Measurements from ENCODE around the gene PON3.

Gene PON3

GRCh38 chr7:95433952-95434556 lies 37.9 kb upstream of the PON3 start:
- Histone ChIP-seq H3K27me3 (no peaks in the 10 kb centered on the region), H3K27ac (peak overlapping the region; percentile 83 to 97 (median 91); a peak in 21 of 22 replicates), H3K4me2 (peak overlapping the region; percentile 50 to 86 (median 79)), H3K4me1 (peaks cover 24 to 41% (median 30%) of the 10 kb centered on the region in 10 experiments), H4K20me1 (no peaks in the 10 kb centered on the region), H3K36me3 (peaks cover 0 to 18% (median 4%) of the 10 kb centered on the region in 11 experiments; a peak in 5 of 22 replicates), H3K9me3 (replicated peaks in 1 of 11) (peaks cover 0 to 6% (median 3%) of the 10 kb centered on the region in 11 experiments; a peak in 7 of 22 replicates), H3K4me3 (peak overlapping the region; percentile 62 to 83 (median 74)), H3K9ac (peak overlapping the region; percentile 84 to 95 (median 93))
- TF ChIP-seq Cebpa-rat (IDR thresholded peaks at IDR 0.05): no peak

- H3K9ac ChIP-seq: no peak overlapping the region
- H3K36me3 ChIP-seq: peaks cover 0 to 18% (median 4%) of the 10 kb centered on the region in 11 experiments; a peak in 5 of 22 replicates
- no peak overlapping the region for H3K27ac ChIP-seq
- H3K27me3 ChIP-seq: no peaks in the 10 kb centered on the region
- H3K9me3 ChIP-seq (replicated peaks in 1 of 11): peaks cover 0 to 6% (median 3%) of the 10 kb centered on the region in 11 experiments; a peak in 7 of 22 replicates
- peak overlapping the region in 9 of 11 experiments; percentile 50 to 86 (median 81); a peak in 16 of 22 replicates for H3K4me2 ChIP-seq
- H3K4me3 ChIP-seq: no peak overlapping the region
- H3K4me1 ChIP-seq: peaks cover 24 to 41% (median 30%) of the 10 kb centered on the region in 10 experiments
- no peak for TF ChIP-seq Cebpa-rat (IDR thresholded peaks at IDR 0.05)
- H4K20me1 ChIP-seq: no peaks in the 10 kb centered on the region
Measured at GRCh38 chr7:95433129-95433528, 37.0 kb upstream of the PON3 start.

GRCh38 chr7:95432606-95433005 lies 36.4 kb upstream of the PON3 start:
- Histone ChIP-seq H3K27me3 (no peaks in the 10 kb centered on the region), H3K9me3 (replicated peaks in 1 of 11) (peaks cover 0 to 6% (median 3%) of the 10 kb centered on the region in 11 experiments; a peak in 7 of 22 replicates), H3K4me2 (peak overlapping the region in 4 of 11 experiments; percentile 32 to 86 (median 82); a peak in 7 of 22 replicates), H3K36me3 (peaks cover 0 to 18% (median 4%) of the 10 kb centered on the region in 11 experiments; a peak in 5 of 22 replicates), H3K9ac (no peak overlapping the region), H3K4me1 (peaks cover 24 to 41% (median 30%) of the 10 kb centered on the region in 10 experiments), H3K4me3 (no peak overlapping the region), H3K27ac (no peak overlapping the region), H4K20me1 (no peaks in the 10 kb centered on the region)
- TF ChIP-seq Cebpa-rat (IDR thresholded peaks at IDR 0.05): no peak

DNA sequence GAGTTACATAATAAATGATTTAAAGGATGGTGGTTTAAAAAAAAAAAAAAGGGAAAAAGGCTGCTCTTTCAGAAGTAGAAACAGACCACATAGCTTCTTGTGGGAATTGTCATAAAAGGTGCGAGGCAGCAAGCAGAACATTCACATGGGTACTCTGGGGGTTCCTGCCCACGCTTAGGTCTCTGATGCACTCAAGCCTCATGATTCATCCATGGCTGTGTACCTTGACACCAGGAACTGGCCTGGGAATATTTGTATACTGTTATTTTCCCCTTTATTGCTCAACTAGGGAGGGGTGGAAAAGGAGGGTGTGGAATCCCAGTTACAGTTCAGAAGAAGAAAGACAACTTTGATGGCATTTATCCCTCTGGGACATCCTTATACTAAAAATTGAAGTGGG lies 34.7 kb upstream of the PON3 start:
- Histone ChIP-seq H3K4me1 (peaks cover 15 to 34% (median 26%) of the 10 kb centered on the region in 10 experiments), H3K4me2 (0 out of 22 replicates have a peak overlapping the region, but pooled peaks of 1 of the 11 experiments have one; percentile 20), H3K27me3 (no peaks in the 10 kb centered on the region), H4K20me1 (0 out of 22 replicates have a peak, but pooled peaks cover 0 to 4% (median 0%) of the 10 kb centered on the region in 11 experiments), H3K4me3 (no peak overlapping the region), H3K27ac (no peak overlapping the region), H3K9me3 (replicated peaks in 1 of 11) (peaks cover 0 to 6% (median 3%) of the 10 kb centered on the region in 11 experiments; a peak in 7 of 22 replicates), H3K36me3 (peaks cover 0 to 23% (median 6%) of the 10 kb centered on the region in 11 experiments; a peak in 7 of 22 replicates), H3K9ac (no peak overlapping the region)
- no peak for TF ChIP-seq Cebpa-rat (IDR thresholded peaks at IDR 0.05)

DNA sequence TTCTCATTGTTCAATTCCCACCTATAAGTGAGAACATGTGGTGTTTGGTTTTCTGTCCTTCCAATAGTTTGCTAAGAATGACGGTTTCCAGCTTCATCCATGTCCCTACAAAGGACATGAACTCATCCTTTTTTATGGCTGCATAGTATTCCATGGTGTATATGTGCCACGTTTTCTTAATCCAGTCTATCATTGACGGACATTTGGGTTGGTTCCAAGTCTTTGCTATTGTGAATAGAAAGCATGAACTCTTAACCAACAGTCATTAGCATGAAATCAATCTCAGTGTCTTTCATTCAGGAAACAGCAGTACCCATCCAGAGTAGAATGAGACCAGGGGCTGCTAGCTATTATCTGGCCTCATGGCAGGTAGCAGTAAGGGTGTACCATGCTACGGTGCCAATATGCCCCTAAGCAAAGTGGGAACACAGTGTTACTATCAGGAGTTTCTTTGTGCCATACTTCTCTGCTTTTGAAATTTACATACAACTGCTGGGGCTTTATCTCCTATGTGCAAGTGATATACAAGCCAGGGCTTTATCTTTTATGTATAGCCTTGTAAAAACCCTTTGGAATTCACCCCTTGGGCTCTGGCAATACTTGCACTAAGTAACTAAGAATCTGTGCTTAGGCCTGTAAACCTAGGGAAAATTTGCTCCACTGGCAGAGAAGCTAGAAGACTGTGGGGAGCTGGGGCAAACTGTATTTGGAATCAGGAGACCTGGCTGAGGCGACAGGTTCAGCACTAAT lies 33.2 kb upstream of the PON3 start:
- no peak for TF ChIP-seq Cebpa-rat (IDR thresholded peaks at IDR 0.05)
- peaks cover 0 to 8% (median 3%) of the 10 kb centered on the region in 11 experiments; a peak in 9 of 22 replicates for H3K9me3 ChIP-seq (replicated peaks in 1 of 11)
- H3K27me3 ChIP-seq: no peaks in the 10 kb centered on the region
- no peak overlapping the region for H3K27ac ChIP-seq
- H3K4me1 ChIP-seq: peaks cover 7 to 26% (median 18%) of the 10 kb centered on the region in 10 experiments; a peak in 19 of 20 replicates
- H3K4me3 ChIP-seq: no peak overlapping the region
- H3K4me2 ChIP-seq: no peak overlapping the region
- H3K9ac ChIP-seq: no peak overlapping the region
- peaks cover 0 to 23% (median 6%) of the 10 kb centered on the region in 11 experiments; a peak in 11 of 22 replicates for H3K36me3 ChIP-seq
- 0 out of 22 replicates have a peak, but pooled peaks cover 0 to 4% (median 0%) of the 10 kb centered on the region in 11 experiments for H4K20me1 ChIP-seq

DNA sequence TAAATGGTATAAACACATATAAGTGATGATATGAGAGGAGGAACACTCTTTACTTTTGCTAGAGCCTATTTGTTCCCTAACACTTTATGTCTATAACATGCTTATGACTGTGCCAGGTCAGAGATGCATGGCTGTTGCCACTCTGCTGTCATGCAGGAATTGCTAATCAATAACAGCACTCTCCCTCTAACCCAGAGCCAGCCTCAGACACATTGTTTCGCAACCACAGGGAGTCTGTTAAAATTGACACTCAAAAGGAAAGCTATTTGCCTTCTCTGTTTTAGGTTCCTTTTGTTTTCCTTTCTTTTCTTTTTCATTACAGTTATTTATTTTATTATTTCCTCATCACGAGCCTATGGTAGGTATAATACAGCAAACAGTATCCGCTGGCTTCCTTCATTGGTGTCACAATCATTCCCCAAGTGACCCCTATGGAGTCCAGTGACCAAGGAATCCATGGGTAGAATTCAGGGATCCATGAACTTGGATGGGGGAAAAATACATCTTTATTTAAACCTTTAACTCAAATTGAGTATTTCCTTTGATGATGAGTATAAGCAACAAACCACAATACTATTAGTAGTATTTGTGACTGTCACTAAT lies 31.8 kb upstream of the PON3 start:
- Histone ChIP-seq H3K27me3 (no peaks in the 10 kb centered on the region), H3K9me3 (replicated peaks in 1 of 11) (peaks cover 9 to 20% (median 17%) of the 10 kb centered on the region in 11 experiments), H3K9ac (no peak overlapping the region), H4K20me1 (0 out of 22 replicates have a peak, but pooled peaks cover 0 to 4% (median 0%) of the 10 kb centered on the region in 11 experiments), H3K27ac (no peak overlapping the region), H3K4me2 (no peak overlapping the region), H3K4me3 (no peak overlapping the region), H3K4me1 (peaks cover 0 to 13% (median 8%) of the 10 kb centered on the region in 10 experiments; a peak in 12 of 20 replicates), H3K36me3 (peaks cover 13 to 37% (median 19%) of the 10 kb centered on the region in 11 experiments)
- peak in 3 of 11 experiments; percentile 22 to 61 (median 55); a peak in 2 of 22 replicates for TF ChIP-seq Cebpa-rat (IDR thresholded peaks at IDR 0.05)

- H3K36me3 ChIP-seq: peaks cover 16 to 41% (median 24%) of the 10 kb centered on the region in 11 experiments
- no peak overlapping the region for H3K9ac ChIP-seq
- 0 out of 22 replicates have a peak, but pooled peaks cover 0 to 4% (median 0%) of the 10 kb centered on the region in 11 experiments for H4K20me1 ChIP-seq
- peaks cover 9 to 21% (median 17%) of the 10 kb centered on the region in 11 experiments for H3K9me3 ChIP-seq (replicated peaks in 1 of 11)
- no peak for TF ChIP-seq Cebpa-rat (IDR thresholded peaks at IDR 0.05)
- H3K4me1 ChIP-seq: peaks cover 0 to 9% (median under 1%) of the 10 kb centered on the region in 10 experiments; a peak in 6 of 20 replicates
- H3K4me2 ChIP-seq: no peak overlapping the region
- H3K27ac ChIP-seq: no peak overlapping the region
- H3K27me3 ChIP-seq: no peaks in the 10 kb centered on the region
- H3K4me3 ChIP-seq: no peak overlapping the region
Measured at GRCh38 chr7:95427166-95427565, 31.0 kb upstream of the PON3 start.

DNA sequence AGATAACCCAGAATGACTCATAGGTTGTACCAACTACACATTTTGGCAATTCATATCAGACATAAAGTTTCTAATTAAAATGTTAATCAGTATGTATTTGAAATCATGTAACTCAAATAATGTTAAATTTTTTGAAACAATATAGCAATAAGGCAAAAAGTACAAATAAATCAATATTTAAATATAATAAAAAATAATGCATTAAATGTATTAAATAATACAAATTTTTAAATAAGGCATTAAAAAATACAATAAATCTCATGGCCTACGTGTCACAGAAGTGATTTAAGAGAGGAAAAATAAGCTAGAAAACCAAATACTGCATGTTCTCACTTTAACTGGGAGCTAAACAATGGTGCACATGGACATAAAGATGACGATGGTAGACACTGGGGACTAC lies 29.5 kb upstream of the PON3 start:
- Histone ChIP-seq H3K9ac (no peak overlapping the region), H3K27ac (no peak overlapping the region), H3K4me2 (no peak overlapping the region), H4K20me1 (0 out of 22 replicates have a peak, but pooled peaks cover 0 to 4% (median 0%) of the 10 kb centered on the region in 11 experiments), H3K4me1 (peaks cover 0 to 6% (median 0%) of the 10 kb centered on the region in 10 experiments; a peak in 3 of 20 replicates), H3K36me3 (peaks cover 16 to 51% (median 24%) of the 10 kb centered on the region in 11 experiments), H3K4me3 (no peak overlapping the region), H3K27me3 (no peaks in the 10 kb centered on the region), H3K9me3 (replicated peaks in 1 of 11) (peaks cover 9 to 21% (median 17%) of the 10 kb centered on the region in 11 experiments)
- TF ChIP-seq Cebpa-rat (IDR thresholded peaks at IDR 0.05): no peak
